Erythroblast (primary cell): ENCODE results near the gene STYXL1.

Experiments used
- GATA1 ChIP-seq: IDR thresholded peaks from 2 replicates; pipeline ENCODE4 v1.6.1; 2011; ENCODE audit warnings: low read depth, mild to moderate bottlenecking, control low read depth, low read length, moderate library complexity
- POLR2A ChIP-seq: IDR thresholded peaks from 2 replicates; pipeline ENCODE4 v1.6.1; 2011; ENCODE audit warnings: mild to moderate bottlenecking, low read length

DNA sequence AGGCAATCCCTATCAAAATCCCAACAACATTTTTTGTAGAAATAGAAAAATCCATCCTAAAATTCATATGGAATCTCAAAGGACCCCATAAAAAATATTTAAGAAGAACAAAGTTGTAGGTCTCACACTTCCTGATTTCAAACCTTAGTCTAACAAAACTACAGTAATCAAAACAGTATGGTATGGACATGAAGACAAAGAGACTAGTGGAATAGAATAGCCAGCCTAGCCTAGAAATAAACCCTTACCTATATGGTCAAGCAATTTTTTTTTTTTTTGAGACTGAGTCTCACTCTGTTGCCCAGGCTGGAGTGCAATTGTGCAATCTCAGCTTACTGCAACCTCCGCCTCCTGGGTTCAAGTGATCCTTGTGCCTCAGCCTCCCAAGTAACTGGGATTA, 49.8 kb downstream of the STYXL1 start:
- TF ChIP-seq POLR2A (no peak), GATA1 (no peak)
